ENCODE data around the gene ABHD8.

GRCh38 chr19:17335575-17335974 lies 32.4 kb upstream of the ABHD8 start:
- TF ChIP-seq EZH2 (IDR thresholded peaks at IDR 0.05; ENCODE audit: insufficient read depth, poor library complexity, severe bottlenecking) = no peak
- no peak for TF ChIP-seq EZH2phosphoT487 (IDR thresholded peaks at IDR 0.05; ENCODE audit: insufficient read depth, low read depth)

Data from GM23248 (cell line).